Activated T-helper 1 cell treated with Interleukin-2 at 50 U/mL for 16 hours (primary cell): ENCODE results near the gene TMEM119.

Experiments
- DNase-seq: peaks from one replicate; pipeline ENCODE4 v3.0.0-alpha.2; 2020; ENCODE audit warnings: low read depth

TMEM119 gene

DNA sequence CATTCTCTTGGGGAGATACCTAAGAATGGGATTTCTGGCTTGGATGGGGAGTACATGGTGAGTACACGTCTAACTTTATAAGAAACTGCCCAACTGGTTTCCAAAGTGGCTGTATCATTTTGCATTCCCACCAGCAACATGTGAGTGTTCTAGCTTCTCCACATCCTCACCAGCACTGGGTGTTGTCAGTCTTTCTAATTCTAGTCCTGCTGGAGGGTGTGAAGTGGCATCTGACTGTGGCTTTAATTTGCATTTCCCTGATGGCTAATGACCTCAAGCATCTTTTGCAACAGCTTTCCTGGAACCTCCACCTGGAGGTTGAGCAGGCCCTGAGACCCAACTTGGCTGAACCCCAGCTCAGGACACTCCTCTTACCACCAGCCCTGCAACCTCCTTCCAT lies 18.0 kb upstream of the TMEM119 start:
- no peak for DNase-seq

DNA sequence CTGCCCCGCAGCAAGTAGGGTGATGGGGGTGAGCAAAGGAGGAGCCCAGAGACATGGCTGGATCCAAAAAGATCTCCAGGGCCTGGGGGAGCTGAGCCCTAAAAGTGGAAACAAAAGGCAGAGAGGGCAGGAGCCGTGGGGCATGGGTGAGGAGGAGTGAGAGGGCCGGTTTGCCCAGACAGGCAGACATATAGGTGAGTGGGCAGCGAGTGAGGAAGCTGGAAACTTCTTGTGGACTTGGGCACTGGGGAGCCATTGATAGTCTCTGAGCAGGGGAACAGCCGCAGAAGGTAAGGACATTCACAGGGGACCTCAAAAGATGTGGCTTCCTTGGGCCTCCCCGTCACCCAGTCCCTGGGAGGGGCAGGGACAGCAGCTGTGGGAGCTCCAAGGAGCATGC lies 16.8 kb upstream of the TMEM119 start:
- no peak for DNase-seq

DNA sequence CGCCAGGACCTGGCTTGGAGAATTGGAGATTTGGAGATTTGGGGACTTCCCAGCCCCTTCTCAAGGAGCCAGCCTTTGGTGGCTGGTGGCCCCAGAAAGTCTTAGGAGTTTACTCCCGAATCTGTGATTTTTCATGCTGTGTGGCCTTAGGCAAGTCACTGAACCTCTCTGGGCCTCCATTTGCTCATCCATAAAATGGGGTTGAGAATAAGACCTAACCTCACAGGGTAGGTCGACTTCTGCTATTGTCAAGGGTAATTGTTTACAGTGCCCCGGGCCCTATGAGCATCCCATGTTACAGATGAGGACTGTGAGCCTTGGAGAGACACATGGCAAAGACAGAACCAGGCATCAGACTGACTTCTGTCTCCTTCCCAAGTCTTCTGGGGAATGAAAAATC lies 16.2 kb upstream of the TMEM119 start:
- no peak for DNase-seq

DNA sequence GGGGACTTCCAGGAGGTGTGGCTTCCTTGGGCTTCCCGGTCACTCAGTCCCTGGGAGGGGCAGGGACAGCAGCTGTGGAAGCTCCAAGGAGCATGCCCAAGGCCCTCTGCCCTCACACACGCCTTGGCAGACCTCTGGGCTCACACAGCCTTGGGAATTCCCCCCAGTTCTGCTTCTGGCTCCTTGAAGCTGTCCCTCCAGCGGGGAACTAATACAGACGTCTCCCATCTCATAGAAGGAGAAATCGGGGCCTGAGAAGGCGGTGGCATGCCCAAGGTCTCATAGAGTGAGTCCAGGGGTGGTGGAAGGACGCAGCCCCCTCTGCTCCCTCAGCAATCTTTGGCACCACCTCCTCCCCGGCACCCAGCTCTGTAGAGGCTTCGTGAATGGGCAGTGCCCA lies 15.7 kb upstream of the TMEM119 start:
- no peak for DNase-seq

DNA sequence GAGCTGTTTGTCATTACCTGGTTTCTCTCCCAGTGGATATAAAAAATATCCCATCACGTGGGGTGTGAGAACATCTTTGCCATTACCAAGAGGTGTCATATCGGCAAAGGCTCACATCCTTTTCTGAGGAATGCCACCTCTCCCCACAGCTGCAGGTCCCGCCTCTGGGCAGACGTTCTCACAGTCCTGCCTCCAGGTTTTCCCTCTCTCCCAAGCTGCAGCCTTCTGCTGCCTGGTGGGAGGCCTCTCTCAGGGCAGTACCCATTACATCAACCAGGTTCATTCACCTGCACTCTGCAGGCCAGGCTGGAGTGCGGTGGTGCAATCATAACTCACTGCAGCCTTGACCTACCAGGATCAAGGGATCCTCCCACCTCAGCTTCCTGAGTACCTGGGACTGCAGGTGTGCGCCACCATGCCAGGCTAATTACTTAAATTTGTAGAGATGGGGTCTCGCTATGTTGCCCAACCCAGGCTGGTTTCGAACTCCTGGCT lies 15.0 kb upstream of the TMEM119 start:
- DNase-seq, result no peak

DNA sequence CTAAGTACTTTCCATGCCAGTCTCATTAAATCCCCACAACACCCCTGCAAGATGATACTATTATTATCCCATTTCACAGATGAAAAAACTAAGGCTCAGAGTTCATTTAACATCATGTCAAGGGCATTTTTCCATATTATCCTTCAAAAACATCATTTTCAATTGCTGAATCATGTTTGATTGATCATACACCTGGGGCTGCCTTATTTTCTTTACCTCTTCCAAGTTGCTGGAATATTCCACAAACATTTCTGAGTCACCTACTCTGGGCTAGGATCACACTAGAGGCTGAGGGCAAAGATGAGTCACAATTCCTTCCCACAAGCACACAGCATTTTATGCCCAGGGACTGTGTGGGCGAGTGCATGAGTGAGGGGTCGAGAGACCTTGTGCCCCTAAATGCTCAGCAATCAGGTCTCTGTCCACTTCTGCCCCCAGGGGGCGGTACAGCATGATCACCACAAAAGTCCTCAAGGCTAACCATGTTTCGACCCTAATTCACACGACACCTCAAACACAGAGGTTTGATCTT lies 14.1 kb upstream of the TMEM119 start:
- DNase-seq, result no peak

DNA sequence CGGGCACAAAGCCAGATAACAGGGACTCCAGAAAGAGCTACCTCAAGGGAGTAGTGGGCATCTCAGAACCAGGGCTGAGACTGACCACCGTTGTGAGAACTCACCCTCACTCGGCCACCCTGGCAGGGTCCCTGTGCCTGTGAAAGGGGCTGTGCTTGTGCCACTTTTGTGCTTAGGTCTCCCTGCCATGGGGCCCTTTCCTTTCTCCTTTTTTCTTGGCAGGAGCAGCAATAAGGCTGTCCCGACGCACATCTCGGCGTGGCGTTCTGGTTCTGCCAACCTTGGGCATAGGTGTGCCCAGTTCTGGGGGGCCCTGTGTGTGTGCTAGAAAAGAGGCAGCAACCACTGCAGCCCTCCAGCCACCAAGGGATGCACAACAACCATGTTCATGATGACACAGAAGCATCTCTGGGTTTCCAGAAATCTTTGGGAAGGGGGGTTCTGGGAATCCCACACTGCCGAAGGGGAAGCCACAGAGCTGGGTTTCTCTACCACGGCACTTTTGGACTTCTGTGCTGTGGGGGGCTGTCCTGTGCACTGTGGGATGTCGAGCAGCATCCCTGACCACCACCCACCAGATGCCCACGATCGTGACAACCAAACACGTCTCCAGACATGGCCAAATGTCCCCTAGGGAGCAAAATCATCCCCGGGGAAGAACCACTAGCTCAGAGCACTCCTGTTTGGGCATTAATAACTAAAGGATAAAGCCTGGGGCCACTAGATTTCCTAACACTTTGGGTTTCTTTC lies 13.1 kb upstream of the TMEM119 start:
- DNase-seq, result no peak

DNA sequence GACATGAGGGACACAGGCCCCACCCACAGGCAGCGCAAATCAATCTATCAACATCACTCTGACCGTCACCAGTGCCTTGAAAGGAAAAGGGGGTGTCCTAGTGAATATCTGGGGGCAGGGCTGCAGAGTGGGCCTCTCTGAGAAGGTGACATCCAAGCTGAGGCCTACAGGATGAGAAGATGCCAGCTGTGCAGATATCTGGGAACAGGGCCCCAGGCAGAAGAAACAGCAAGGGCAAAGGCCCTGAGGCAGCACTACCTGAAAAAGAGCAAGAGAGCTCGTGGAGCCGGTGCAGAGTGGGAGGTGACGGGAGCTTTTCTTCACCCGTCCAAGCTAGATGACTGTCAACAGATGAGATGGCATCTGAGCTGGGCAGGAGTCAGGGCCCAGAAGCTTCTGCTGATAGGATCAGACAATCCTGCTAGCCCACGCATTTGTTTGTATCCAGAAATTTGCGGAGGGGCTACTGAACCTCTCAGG lies 12.5 kb upstream of the TMEM119 start:
- DNase-seq, result no peak

DNA sequence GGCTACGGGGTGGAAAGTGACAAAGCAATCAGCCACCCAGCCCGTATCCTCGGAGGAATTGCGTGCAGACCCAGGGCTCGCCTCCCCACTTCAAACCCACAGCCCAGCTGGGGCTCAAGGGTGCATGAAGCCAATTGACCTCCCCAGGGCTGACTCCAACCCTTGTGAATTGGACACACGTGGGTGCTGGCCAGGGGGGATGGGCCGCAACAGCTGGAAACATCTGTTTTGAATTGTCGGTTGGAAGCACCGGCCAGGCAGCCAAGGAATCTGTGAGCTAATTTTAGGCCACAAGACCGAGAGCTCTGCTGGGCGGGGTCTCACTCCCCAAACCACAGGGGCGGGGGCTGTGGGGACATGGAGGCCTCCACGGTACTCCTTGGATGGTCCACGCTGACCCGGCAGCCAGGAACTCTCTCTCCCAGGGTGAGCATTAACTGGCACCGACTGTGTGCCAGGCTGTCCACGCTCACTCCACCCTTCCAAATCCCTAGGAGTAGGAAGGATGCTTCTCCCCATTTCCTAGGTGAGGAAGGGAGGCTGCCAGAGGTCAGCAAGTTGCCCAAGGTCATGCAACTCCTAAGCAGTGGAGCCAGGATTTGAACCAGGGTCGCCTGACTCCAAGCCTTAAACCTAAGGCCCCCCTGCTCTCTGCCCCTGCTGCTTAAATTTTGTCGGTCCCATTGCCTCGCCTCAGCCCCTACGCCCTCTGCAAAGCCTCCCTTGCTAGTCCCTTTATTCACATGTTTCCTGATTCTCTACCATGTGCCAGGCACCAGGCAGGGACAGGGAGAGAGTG lies 11.9 kb upstream of the TMEM119 start:
- DNase-seq, result no peak

DNA sequence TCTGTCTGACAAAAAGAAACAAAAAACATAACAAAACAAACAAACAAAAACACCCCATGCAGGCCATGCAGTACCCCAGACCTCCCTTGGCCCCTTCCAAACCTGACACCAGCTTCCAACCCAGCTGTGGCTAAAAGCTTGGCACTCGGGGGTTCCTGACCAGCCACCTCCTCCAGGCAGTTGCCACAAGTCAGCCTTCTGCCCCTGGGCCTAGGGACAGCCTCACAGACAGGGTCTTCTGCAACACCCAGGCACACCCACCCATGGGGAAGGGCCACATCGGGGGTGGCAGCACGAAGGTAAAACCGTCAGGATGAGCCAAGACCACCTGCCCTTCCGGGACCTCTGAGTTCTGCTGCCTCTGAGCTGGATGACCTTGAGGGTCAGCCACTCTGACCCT lies 10.7 kb upstream of the TMEM119 start:
- no peak for DNase-seq

DNA sequence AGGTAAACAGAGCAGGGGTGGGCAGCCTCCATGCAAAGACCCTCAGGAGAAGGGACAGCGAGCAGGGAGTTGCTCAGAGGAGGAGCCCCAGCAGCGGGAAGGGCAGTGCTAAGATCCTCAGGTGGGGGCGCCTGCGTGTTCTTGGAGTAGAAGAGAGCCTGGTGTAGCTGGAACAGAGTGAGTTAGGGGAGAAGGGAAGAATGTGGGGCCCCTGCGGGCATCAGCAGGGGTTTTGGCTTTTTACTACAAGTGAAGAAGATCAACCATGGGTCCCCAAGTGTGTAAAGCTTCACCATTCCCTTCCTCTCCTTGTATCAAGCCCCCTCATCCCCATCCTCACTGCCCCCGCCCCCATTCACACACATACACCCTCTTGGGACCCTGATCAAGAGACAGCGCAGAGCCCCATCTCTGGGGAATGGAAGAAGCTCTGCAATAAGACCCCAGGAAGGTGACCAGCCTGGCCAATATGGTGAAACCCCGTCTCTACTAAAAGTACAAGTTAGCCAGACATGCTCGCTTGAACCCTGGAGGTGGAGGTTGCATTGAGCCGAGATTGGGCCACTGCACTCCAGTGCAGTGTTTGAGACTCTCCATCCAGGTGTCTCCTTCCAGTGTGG lies 10.2 kb upstream of the TMEM119 start:
- DNase-seq, result no peak

DNA sequence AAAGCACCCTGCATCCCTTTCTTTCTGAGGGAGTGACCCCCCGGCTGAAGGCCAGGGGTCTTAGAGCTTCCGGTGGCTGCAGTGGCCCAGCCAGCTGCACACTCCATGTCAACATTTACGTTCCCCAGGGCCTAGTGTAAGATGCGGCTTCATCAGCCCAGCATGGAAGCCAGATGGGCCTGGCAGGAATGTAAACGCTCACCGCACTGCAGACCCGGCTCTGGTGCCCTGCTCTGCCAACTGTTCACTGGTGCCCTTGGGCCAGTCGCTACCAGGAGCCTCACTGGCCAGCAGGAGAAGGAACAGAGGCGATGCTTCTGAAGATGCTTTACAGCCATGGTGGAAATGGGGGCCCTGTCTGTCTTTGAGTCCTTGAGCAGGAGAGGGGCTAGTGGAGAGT lies 8.6 kb upstream of the TMEM119 start:
- no peak for DNase-seq

DNA sequence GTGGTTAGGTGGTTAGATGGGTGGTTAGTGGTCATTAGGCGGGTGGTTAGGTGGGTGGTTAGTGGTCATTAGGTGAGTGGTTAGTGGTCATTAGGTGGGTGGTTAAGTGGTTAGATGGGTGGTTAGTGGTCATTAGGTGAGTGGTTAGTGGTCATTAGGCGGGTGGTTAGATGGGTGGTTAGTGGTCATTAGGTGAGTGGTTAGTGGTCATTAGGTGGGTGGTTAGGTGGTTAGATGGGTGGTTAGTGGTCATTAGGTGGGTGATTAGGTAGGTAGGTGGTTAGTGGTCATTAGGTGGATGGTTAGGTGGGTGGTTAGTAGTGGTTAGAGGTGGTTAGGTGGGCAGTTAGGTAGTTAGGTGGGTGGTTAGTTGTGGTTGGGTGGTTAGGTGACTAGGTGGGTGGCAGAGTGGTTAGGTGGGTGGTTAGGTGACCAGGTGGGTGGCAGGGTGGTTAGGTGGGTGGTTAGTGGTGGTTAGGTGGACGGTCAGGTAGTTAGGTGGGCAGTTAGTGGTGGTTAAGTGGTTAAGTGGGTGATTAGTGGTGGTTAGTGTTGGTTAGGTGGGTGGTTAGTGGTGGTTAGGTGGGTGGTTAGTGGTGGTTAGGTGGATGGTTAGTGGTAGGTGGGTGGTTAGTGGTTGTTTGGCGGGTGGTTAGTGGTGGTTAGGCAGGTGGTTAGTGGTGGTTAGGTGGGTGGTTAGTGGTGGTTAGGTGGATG lies 8.0 kb upstream of the TMEM119 start:
- no peak for DNase-seq

DNA sequence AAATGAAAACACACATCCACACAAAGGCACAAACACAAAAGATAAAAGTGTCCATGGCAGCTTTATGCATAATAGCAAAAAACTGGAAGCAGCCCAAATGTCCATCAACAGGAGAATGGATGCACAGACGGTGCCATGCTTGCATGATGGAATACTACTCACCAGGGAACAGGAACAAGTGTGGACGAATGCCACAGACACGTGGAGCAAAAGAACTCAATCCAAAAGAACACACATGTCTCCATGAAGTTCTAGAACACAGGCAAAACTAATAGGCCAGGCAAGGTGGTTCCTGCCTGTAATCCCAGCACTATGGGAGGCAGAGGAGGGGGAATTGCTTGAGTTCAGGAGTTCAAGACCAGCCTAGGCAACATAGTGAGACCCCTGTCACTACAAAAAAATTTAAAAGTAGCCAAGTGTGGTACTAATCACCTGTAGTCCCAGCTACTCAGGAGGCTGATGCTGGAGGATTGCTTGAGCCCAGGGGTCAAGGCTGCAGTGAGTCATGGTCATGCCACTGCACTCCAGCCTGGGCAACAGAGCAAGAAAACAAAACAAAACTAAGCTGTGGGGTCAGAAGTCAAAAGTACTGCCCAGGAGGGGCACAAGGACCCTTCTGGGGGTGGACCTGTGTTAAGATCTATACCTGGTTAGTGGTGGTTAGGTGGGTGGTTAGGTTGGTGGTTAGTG lies 7.3 kb upstream of the TMEM119 start:
- DNase-seq, result no peak

DNA sequence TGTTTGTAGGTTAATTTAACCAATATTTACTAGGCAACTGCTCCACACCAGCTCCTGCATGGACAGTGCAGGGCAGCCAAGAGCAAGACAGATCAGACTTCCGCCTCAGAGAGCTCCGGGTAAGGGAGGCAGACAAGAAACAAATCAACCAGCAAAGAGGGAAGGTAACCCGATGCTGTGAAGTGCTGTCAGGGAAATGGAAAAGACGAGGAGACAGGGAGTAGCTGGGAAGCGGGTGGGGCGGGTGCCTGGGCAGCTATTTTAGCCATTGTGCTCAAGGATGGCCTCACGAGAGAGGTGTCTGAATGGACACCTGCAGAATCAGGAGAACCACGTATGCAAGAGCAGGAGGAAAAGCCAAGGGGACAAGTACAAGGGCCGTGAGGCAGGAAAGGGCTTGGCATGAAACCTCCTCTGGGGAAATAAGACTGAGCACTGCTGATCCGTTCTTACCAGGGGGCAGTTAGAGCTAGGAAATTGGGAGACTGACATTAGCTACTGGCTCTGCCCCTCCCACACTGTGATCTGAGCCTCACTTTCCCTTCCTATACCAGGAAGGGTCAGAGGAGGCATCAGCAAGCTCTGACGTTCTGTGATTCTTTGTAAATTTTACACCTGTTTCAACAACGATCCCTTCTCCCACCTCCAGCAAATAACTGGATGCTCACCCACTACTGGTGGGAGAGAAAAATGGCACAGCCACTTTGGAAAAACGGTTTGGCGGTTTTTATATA lies 6.5 kb upstream of the TMEM119 start:
- DNase-seq, result no peak

DNA sequence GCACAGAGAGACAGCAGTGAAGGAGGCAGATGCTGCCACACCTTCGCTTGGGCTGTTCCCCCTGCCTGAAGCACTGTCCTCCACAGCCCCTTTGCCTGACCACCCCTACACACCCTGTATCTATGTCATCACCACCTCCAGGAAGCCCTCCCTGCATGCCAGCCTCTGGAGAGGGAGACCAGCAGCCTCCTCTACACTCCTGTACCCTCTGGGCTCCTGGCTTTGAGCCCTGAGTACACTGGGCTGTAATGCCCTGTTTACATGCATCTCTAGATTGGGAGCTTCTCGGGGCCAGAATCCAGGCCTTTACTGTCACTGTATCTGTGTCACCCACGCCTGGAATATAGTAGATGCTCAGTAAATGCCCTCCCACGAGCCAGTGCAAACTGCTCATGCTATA lies 5.9 kb upstream of the TMEM119 start:
- DNase-seq, result no peak

DNA sequence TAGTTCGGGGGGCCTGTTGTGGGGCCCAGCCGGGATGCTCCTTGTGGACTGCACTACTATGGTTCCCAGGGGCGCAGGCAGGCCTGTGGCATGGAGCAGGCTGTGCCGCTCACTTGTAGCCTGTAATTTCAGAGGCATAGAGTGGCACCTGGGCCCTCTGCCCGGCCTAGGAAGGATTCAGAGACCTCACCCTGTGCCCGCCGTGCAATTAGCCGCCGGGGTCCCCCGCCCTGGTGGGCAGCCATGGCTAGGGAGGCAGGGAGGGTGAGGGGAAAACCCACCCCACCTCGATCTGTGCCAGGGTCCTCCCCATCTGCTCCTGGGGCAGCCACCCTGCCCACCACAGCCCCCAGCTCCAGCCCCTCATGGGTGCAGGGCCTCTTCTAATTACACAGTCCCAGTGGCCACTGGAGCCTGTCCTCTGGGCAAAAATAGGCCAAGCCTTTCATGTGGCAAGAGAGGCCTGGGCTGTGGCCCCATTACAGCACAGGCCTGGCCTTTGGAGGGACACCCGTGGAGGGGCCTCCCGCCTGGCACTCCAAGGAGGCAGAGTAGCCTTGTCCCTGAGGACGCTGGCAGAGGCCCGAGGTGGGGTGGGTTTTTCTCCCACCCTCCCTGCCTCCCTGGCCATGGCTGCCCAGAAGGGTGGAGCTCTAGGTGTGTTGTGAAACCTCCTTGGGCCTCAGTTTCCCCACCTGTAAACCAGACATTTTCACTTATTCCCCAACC lies 5.3 kb upstream of the TMEM119 start:
- DNase-seq, result no peak

DNA sequence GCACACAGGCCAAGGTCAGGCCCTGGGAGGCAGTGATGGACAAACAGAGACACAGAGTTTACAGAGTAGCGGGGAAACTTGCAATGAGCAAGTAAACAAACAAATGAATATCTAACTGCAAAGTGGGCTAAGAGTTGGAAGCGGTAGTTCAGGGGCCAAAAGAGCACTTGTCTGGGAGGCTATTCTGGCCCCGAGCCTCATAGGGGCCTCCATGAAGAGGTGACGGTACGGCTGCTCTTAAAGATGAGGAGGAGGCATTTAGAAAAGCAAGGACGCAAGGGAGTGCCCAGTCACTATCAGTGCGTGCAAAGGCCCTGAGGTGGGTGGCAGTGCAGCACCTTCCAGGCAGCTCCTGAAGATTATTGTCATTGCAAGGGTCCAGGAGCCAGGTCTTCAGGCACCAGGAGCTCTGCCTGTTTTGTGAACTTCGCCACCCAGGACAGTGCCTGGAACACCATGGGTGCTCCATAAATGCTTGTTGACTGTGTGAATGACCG lies 4.4 kb upstream of the TMEM119 start:
- DNase-seq, result no peak

DNA sequence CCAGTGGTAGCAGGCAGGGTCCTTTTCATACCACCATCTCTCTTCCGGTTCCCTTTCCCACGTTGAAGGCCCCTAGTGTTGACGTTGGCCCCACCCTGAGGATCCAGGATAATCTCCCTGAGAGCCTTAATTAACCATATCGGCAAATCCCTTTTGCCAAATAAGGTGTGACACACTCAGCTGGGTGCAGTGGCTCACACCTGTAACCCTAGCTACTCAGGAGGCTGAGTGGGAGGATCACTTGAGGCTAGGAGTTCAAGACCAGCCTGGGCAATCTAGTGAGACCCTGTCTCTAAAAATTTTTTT lies 2.8 kb upstream of the TMEM119 start:
- no peak for DNase-seq
